PC-3 (cell line): ENCODE measurements around the gene COL6A1.

Source experiments
- EZH2 ChIP-seq: fragments of 300-600 bp; sonication (generic); IDR thresholded peaks from one replicate; pipeline ENCODE4 v1.6.1; 2017; ENCODE audit warnings: antibody characterized with exemption, mild to moderate bottlenecking, low read length; ENCODE audit not compliant: unreplicated experiment
- EZH2phosphoT487 ChIP-seq: fragments of 300-600 bp; sonication (generic); IDR thresholded peaks from 2 replicates; pipeline ENCODE4 v1.6.1; 2018; ENCODE audit warnings: mild to moderate bottlenecking, antibody characterized with exemption, low read length, borderline replicate concordance
- TF ChIP-seq, protein P1 (sequence below): fragments of 300-600 bp; sonication (generic); conservative IDR thresholded peaks from 2 replicates; pipeline ENCODE4 v1.5.1; 2017; ENCODE audit warnings: antibody characterized with exemption, low read depth, mild to moderate bottlenecking, low read length

DNA sequence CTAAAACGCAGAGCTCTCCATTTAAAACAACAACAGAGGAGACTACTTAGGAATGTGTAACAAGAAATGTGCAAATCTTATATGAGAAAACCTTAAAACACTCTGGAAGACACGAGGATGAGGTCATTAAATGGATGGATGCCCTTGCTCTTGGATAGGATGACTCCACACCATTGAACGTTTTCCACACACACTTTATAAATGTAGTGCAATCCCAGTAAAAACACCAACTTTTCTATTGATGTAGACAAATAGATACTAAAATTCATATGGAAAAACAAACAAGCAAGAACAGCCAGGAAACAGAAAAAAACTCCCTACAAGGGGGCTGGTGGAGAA, 18.4 kb upstream of the COL6A1 start:
- TF ChIP-seq, protein P1, sequence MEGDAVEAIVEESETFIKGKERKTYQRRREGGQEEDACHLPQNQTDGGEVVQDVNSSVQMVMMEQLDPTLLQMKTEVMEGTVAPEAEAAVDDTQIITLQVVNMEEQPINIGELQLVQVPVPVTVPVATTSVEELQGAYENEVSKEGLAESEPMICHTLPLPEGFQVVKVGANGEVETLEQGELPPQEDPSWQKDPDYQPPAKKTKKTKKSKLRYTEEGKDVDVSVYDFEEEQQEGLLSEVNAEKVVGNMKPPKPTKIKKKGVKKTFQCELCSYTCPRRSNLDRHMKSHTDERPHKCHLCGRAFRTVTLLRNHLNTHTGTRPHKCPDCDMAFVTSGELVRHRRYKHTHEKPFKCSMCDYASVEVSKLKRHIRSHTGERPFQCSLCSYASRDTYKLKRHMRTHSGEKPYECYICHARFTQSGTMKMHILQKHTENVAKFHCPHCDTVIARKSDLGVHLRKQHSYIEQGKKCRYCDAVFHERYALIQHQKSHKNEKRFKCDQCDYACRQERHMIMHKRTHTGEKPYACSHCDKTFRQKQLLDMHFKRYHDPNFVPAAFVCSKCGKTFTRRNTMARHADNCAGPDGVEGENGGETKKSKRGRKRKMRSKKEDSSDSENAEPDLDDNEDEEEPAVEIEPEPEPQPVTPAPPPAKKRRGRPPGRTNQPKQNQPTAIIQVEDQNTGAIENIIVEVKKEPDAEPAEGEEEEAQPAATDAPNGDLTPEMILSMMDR: no peak
- TF ChIP-seq EZH2phosphoT487 (no peak), EZH2 (no peak)
